ENCODE results near the gene COG7. TPM values are rescaled to one million over a fixed set of nuclear protein-coding genes. Genes with fewer than 3 reads are reported as not detected.

Gene COG7
- total RNA-seq, 1 experiment from 2014 or later, result 22.1 TPM

DNA sequence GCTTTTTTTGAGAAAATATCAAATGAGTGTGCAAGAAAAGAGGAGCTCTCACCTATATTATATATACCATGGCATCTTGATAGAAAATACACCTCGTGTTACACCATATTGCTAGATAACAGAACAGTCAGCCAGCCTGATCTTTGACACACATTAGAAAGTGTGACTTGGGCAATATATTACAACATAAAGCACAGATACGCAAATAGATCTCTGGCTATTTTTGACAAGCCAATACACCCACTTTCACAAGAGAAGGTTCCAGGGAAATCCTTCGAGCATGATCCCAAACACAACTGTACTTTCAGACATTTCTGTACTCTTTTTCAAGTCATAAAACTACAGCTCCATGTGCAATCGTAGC lies 47.9 kb upstream of the COG7 start:
- no peaks in the 10 kb centered on the region for H3K27me3 ChIP-seq (ENCODE audit: insufficient read depth, low read length)
- no peaks in the 10 kb centered on the region for H3K9me2 ChIP-seq (ENCODE audit: insufficient read depth)
- no peak overlapping the region for H3K4me3 ChIP-seq (replicated peaks in 1 of 2; ENCODE audit: low read depth in 1 of 2, low read length in 2 of 2)
- BruUV-seq (replicated peaks), result no TSS peak
- H3K4me2 ChIP-seq (ENCODE audit: low read length), result no peak overlapping the region
- no peaks in the 10 kb centered on the region for H3K9me3 ChIP-seq (ENCODE audit: control insufficient read depth in 1 of 2, insufficient read depth in 1 of 2, low read depth in 1 of 2, low read length in 2 of 2)
- no peak overlapping the region for H2AFZ ChIP-seq (ENCODE audit: low read depth, low read length, poor library complexity, severe bottlenecking)
- CTCF ChIA-PET, result no interaction called here
- H3K27ac ChIP-seq (ENCODE audit: low read depth, low read length), result no peak overlapping the region
- peaks cover 43% of the 10 kb centered on the region for H4K20me1 ChIP-seq (ENCODE audit: insufficient read depth)
- TF ChIP-seq ELF1 (IDR thresholded peaks at IDR 0.05; ENCODE audit: borderline replicate concordance, low read depth), result no peak
- TF ChIP-seq SRF (IDR thresholded peaks at IDR 0.05; ENCODE audit: low read depth), result no peak
- TF ChIP-seq EZH2 (IDR thresholded peaks at IDR 0.05), result no peak
- TF ChIP-seq, protein P1, sequence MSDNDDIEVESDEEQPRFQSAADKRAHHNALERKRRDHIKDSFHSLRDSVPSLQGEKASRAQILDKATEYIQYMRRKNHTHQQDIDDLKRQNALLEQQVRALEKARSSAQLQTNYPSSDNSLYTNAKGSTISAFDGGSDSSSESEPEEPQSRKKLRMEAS (IDR thresholded peaks at IDR 0.05), result no peak
- TF ChIP-seq, protein P2, sequence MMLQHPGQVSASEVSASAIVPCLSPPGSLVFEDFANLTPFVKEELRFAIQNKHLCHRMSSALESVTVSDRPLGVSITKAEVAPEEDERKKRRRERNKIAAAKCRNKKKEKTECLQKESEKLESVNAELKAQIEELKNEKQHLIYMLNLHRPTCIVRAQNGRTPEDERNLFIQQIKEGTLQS (IDR thresholded peaks at IDR 0.05), result no peak
- TF ChIP-seq, protein P3, sequence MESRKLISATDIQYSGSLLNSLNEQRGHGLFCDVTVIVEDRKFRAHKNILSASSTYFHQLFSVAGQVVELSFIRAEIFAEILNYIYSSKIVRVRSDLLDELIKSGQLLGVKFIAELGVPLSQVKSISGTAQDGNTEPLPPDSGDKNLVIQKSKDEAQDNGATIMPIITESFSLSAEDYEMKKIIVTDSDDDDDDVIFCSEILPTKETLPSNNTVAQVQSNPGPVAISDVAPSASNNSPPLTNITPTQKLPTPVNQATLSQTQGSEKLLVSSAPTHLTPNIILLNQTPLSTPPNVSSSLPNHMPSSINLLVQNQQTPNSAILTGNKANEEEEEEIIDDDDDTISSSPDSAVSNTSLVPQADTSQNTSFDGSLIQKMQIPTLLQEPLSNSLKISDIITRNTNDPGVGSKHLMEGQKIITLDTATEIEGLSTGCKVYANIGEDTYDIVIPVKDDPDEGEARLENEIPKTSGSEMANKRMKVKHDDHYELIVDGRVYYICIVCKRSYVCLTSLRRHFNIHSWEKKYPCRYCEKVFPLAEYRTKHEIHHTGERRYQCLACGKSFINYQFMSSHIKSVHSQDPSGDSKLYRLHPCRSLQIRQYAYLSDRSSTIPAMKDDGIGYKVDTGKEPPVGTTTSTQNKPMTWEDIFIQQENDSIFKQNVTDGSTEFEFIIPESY (IDR thresholded peaks at IDR 0.05; ENCODE audit: extremely low read depth, insufficient replicate concordance, low read length), result no peak
- no peak for TF ChIP-seq SIN3A (IDR thresholded peaks at IDR 0.05; ENCODE audit: low read depth)
- no peak for TF ChIP-seq CBX3 (IDR thresholded peaks at IDR 0.05; ENCODE audit: low read depth)
- TF ChIP-seq, protein P4, sequence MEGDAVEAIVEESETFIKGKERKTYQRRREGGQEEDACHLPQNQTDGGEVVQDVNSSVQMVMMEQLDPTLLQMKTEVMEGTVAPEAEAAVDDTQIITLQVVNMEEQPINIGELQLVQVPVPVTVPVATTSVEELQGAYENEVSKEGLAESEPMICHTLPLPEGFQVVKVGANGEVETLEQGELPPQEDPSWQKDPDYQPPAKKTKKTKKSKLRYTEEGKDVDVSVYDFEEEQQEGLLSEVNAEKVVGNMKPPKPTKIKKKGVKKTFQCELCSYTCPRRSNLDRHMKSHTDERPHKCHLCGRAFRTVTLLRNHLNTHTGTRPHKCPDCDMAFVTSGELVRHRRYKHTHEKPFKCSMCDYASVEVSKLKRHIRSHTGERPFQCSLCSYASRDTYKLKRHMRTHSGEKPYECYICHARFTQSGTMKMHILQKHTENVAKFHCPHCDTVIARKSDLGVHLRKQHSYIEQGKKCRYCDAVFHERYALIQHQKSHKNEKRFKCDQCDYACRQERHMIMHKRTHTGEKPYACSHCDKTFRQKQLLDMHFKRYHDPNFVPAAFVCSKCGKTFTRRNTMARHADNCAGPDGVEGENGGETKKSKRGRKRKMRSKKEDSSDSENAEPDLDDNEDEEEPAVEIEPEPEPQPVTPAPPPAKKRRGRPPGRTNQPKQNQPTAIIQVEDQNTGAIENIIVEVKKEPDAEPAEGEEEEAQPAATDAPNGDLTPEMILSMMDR (IDR thresholded peaks at IDR 0.05 in 2 of 3, conservative IDR thresholded peaks at IDR 0.05 in 1 of 3; ENCODE audit: borderline replicate concordance in 1 of 3, insufficient read depth in 1 of 3, low read depth in 2 of 3, low read length in 2 of 3), result no peak
- no peak for TF ChIP-seq JUND (IDR thresholded peaks at IDR 0.05)
- TF ChIP-seq, protein P5, sequence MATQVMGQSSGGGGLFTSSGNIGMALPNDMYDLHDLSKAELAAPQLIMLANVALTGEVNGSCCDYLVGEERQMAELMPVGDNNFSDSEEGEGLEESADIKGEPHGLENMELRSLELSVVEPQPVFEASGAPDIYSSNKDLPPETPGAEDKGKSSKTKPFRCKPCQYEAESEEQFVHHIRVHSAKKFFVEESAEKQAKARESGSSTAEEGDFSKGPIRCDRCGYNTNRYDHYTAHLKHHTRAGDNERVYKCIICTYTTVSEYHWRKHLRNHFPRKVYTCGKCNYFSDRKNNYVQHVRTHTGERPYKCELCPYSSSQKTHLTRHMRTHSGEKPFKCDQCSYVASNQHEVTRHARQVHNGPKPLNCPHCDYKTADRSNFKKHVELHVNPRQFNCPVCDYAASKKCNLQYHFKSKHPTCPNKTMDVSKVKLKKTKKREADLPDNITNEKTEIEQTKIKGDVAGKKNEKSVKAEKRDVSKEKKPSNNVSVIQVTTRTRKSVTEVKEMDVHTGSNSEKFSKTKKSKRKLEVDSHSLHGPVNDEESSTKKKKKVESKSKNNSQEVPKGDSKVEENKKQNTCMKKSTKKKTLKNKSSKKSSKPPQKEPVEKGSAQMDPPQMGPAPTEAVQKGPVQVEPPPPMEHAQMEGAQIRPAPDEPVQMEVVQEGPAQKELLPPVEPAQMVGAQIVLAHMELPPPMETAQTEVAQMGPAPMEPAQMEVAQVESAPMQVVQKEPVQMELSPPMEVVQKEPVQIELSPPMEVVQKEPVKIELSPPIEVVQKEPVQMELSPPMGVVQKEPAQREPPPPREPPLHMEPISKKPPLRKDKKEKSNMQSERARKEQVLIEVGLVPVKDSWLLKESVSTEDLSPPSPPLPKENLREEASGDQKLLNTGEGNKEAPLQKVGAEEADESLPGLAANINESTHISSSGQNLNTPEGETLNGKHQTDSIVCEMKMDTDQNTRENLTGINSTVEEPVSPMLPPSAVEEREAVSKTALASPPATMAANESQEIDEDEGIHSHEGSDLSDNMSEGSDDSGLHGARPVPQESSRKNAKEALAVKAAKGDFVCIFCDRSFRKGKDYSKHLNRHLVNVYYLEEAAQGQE (IDR thresholded peaks at IDR 0.05; ENCODE audit: low read depth), result no peak
- no peak for TF ChIP-seq FOSL1 (IDR thresholded peaks at IDR 0.05; ENCODE audit: low read depth)
- peaks cover 95% of the 10 kb centered on the region for H3K79me2 ChIP-seq (ENCODE audit: insufficient read depth, low read length)
- H3K4me1 ChIP-seq (ENCODE audit: control insufficient read depth in 1 of 2, insufficient read depth in 2 of 2, low read length in 2 of 2), result peaks cover 17 to 40% of the 10 kb centered on the region in 2 experiments
- peaks cover 0 to 7% of the 10 kb centered on the region in 2 experiments; a peak in 1 of 4 replicates for H3K36me3 ChIP-seq (ENCODE audit: control insufficient read depth in 1 of 2, insufficient read depth in 2 of 2, low read length in 2 of 2)
- no peak overlapping the region for H3K9ac ChIP-seq (ENCODE audit: low read length)
- intact Hi-C loops (cut with micrococcal nuclease), result no loop called here
- POLR2A ChIA-PET, result no interaction called here
- no peak for ATAC-seq
- RAD21 ChIA-PET (ENCODE audit: low non-redundant PET in 1 of 2, low total read pairs in 2 of 2, uncharacterized antibody in 2 of 2, unreplicated experiment in 2 of 2), result no interaction called here
- DNase-seq (ENCODE audit: low read depth, low spot score), result no peak

All from HCT116 (cell line).